Measurements from ENCODE around the gene MORN1. TPM values are rescaled to one million over a fixed set of nuclear protein-coding genes. Genes with fewer than 3 reads are reported as not detected.

MORN1 gene
- total and polyA plus RNA-seq, 2 of the 8 experiments (the other 6 are each of a cell fraction or from before 2014, with no cell fraction given) = 5.0 to 9.1 TPM

GRCh38 chr1:2300851-2301606 lies 90.3 kb downstream of the MORN1 start (continued):
- TF ChIP-seq RFX5 (IDR thresholded peaks at IDR 0.05; ENCODE audit: borderline replicate concordance, low read depth, low read length) = no peak
- TF ChIP-seq POLR2A (IDR thresholded peaks at IDR 0.05; ENCODE audit: control extremely low read depth in 1 of 2, low read depth in 2 of 2, low read length in 2 of 2) = no peak
- TF ChIP-seq CHD7 (IDR thresholded peaks at IDR 0.05; ENCODE audit: insufficient replicate concordance, low read length) = no peak
- TF ChIP-seq BCL11A (IDR thresholded peaks at IDR 0.05; ENCODE audit: low read depth in 2 of 2, low read length in 2 of 2) = no peak
- TF ChIP-seq MAFK (IDR thresholded peaks at IDR 0.05; ENCODE audit: low read depth, low read length) = no peak

All from H1 (cell line).